ENCODE results near the gene SEMG2.

The SEMG2 gene, protein sequence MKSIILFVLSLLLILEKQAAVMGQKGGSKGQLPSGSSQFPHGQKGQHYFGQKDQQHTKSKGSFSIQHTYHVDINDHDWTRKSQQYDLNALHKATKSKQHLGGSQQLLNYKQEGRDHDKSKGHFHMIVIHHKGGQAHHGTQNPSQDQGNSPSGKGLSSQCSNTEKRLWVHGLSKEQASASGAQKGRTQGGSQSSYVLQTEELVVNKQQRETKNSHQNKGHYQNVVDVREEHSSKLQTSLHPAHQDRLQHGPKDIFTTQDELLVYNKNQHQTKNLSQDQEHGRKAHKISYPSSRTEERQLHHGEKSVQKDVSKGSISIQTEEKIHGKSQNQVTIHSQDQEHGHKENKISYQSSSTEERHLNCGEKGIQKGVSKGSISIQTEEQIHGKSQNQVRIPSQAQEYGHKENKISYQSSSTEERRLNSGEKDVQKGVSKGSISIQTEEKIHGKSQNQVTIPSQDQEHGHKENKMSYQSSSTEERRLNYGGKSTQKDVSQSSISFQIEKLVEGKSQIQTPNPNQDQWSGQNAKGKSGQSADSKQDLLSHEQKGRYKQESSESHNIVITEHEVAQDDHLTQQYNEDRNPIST

DNA sequence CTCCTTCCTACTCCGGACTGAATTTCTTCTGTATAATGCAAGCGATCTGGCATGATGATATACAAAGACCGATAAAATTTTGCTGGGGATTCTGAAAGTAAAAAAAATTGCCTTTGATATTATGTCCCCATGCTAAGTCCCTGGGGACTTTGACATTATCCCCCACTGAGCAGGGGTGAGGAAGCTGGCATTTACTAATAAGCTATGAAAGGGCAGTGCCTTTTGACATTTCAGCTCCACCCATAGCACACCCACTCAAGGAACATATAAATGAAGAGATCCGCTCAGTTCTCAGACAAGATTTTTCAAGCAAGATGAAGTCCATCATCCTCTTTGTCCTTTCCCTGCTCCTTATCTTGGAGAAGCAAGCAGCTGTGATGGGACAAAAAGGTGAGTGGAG, at the start of gene SEMG2:
SEMG2 (plus strand) TSS at position 298 of the 400 bp plus-strand sequence; CDS start at position 315, 17 bp downstream.
- DNase-seq, result no peak

DNA sequence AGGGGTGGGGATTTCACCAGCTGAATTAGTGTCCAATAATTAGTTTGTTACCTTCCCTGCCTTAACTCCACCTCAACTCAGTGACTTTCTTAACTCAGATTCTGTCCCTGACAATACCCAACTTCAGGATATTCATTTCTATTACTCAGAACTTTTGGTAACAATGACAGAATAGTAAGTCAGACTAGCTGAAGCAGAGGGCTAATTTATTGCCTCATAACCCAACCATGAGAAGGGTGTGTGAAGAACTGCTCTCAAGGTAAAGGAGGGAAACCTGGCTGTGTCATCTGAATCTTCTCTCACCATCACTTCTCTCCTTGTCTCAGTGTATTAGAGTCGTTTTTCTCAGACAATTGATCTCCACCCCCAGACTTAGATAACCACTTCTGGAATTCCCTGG, 47.7 kb upstream of the SEMG2 start:
- no peak for DNase-seq

DNA sequence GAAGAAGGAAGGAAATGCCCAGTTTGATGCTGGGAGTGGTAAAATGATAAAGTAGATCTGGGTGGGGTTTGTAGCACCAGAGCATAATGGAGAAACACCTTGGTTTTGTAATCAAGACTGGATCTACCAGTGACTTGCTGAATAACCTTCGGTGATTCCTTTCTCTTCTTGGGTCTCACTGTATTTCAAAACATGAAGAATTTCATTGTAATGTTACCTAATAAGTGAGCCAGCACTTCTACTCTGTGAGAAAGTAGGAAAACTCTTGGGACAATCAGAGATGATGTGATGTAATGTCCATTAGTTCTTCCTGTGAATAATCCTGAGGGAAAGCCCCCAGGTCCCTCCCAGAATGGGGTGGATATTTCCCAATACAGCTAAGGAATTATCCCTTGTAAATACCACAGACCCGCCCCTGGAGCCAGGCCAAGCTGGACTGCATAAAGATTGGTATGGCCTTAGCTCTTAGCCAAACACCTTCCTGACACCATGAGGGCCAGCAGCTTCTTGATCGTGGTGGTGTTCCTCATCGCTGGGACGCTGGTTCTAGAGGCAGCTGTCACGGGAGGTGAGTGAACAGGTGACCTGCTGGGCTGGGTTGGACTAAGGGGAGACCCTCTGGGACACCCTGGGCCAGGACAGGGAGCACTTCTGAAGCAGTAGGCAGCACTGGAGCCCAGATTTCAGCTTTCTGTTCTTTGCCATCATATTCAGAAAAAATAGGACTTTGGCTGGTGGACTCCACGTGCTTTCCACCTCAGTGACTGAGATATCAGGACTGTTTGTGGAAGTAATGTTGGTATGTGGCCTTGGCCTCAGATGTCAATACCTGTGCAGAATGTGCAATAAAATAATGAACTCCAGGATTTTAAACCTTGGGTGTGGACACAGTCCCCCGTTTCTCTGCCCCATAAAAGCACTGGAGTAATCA, 46.5 kb upstream of the SEMG2 start, which contains the start of gene PI3:
PI3 (plus strand) TSS at position 469 of the 931 bp plus-strand sequence; CDS start at position 490, 21 bp downstream.
- no peak for DNase-seq

DNA sequence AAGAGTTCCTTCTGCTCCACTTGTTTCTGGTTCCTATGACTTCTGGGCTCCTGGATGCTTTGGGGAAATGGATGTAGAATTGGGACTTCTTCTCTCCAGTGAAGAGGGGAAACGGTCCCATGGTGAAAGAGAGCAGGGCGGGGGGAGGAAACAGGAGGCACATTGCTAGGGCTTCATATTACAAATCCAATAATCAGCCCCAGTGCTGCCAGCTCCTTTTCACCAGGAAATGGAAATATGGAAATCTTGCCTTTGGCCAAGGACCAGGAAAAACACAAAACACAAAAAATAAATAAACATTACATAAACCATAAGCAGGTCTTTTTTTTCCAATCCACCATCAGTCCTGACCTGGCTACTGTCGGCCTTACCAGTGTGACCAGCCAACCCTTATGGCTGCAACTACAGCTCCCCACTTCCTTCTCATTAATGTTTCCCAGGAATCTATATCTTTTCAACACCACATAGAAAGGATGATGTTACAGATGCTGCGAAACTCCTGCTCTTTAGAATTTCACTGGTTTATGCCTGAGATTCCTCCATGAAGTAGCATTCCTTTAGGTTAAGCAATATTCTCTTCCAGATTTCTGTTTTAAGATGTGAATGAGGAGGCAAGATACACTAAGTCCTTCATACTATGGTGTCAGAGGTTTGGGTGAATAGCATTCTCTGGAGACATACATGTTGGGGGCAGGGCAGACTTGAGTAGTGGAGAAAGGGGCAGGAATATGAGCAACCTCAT, 44.5 kb upstream of the SEMG2 start:
- DNase-seq, result no peak

DNA sequence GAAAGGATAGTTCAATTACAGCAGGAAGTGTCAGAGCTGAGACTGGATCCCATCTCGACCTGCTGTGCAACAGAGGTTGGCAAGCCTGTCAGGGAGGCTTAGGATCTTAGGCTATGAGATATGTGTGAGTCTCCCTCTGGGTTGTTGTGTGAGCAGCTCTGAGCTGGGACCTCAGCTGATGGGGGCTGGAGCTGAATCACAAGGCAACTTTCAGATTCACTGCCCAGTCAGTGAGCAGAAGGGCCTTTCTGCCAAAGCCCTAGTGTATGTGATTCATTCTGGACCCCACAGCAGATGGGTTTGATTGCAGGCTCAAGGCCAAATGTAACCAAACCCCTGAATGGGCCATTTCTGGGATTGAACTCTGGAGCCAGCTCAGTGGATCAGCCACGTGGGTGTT, 42.0 kb upstream of the SEMG2 start:
- DNase-seq, result no peak

DNA sequence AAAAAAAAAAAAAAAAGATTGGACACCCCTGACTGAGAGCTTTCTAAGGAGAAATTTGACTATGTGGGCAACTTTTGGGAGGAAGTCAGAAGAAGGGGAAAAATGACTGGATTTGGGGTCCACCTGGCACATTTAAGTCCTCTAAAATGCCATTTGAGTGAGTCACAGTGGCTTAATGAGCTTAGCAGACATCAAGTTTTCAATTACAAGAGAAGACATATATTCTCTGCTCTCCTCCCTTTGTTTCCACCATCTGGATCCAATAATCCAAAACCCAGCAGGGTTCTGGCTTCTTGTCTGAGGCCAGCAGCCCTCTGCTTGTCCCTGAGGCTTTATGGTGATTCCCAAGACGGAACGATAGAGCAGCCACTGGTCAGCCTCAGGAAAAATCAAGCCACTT, 39.5 kb upstream of the SEMG2 start:
- no peak for DNase-seq

DNA sequence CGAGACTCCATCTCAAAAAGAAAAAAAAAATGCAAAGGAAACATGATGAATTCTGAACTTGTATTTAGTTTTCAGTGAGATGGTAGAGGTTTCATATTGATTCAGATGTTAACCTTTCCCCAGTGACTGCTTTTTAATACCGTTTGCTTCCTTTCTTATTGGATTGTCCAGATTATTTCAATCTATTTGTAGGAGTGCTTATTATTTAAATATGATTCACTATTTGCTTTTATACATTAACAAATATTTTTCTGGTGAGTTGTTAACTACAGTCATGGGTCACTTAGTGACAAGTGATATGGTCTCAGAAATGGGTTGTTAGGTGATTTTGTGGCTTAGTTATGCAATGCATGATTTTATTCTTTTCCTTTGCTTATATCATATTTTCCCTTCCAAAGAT, 38.1 kb upstream of the SEMG2 start:
- DNase-seq, result no peak

DNA sequence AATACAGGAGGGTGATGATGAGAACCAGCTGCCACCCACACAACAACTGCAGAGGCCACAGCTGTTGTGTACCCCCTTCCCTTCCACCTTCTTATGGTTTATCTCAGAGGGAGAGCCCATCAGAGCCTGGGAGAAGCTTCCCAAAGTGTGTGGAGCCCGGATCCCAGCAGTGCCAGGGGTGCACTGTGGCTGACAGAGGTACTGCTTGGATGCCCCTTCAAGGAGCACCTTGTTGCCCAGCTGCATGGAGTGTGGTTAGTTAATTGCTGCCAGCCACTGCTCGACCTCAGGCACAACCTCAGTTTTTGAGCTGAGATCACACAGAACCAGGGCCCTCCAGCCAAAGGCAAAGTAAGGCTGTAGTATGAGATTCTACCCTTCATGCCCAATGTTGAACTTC, 33.5 kb upstream of the SEMG2 start:
- DNase-seq, result no peak

DNA sequence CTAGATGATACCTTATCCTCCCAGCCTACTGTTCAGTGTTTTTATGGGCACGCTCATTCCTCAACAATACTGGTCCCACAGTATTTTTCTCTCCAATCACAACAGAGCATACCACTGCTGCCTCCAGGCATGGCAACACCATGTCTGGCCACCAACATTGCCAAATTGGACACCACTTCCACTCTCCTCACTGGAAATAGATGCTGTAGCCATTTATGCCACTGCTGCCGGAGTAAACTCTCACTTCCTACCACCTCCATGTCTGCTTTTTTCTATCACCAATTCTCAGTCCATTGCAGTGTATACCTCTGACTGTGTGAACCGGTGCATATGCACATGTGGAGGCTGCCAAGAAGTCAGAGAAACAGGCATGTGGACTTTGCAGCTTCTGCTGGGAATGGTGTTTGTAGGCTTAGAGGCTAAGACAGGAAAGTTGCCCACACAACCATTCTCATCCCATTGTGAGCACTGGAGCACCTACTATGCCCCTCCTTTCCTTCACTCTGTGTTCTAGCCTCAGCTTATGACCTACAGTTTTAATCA, 32.0 kb upstream of the SEMG2 start:
- no peak for DNase-seq

DNA sequence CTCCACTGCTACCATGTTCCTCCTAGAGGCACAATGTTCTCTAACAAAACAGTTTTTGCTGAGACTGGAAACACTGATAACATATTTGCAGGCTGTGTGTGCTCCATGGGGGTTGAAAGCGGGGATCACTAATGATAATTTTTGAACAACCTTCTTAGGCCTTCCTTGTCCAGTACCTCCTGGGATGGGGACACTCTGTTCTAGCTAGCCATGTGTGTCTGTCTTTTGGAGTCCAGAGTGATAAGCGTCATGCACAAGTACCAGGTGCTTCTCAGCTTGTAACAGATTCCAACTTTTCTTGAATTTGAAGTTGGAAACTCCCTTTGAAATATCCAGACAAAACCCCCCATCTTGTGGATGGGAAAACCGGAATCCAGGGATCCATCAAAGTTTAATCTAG, 31.3 kb upstream of the SEMG2 start:
- no peak for DNase-seq

DNA sequence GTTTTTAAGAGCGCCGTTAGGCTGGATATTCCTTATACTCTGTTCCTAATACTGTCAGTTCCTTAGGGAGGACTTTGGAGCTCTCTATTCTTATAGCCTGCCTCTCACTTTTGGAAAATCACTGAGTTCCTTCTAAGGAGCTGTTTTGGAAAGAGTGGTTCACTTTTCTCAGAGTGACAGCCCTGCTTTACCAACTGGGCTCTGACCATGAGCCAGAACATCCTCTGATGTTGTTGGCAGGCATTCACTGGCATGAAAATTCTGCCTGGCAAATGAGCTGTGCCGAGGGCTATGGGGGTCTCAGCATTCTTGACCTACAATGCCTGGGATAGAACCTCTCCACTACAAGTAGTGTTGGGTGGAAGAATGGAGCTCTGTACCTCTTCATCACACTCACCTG, 29.2 kb upstream of the SEMG2 start:
- DNase-seq, result no peak

DNA sequence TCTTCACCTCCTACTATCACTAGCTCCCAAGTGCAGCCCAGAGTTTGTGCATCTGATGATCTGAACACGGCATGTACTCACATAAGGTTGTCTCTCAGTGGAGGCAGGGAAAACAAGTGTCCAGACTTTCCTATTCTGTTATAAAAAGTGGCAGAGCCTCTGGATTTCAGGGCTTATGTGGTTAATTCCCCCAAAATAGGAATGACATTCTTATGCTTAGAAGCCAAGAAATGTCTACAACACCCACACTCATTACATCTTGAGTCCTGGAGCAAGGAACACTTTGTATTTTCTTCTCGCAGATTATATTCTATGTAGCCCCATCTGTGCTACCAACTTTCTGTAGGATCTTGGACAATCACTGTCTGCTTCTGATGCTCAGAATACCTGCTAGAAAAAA, 27.8 kb upstream of the SEMG2 start:
- no peak for DNase-seq

DNA sequence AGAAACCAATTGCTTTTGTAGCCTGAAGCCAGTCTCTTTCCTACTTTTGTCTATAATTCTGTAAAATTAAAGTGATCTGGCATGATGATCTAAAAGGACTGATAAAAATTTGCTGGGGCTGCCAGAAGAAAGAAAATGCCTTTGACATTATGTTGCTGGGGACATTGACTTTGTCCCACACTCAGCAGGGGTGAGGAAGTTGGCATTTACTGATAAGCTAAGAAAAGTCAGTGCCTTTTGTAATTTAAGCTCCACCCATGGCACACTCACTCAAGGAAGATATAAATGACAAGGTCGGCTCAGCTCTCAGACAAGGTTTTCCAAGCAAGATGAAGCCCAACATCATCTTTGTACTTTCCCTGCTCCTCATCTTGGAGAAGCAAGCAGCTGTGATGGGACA, 14.4 kb upstream of the SEMG2 start, which contains the start of gene SEMG1:
SEMG1 (plus strand) TSS at position 309 of the 400 bp plus-strand sequence; CDS start at position 330, 21 bp downstream.
- DNase-seq, result no peak

DNA sequence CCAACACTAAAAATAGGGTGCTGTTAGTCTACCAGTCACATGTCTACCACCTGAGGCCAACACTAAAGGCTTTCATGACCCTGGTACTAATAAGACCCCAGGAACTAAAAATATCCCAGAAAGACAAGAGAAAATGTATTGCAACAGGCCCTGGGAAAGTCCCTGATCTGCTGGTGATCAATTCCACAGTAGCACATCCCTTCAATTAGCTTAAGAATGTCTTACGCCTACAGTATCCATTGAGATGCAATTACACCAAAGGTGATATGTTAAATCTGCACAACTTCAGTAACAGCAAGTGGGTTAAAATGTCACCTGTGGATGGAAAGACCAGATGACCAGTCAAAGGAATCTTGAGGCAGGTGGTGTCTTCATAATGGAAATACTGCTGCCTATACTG, 11.2 kb upstream of the SEMG2 start:
- DNase-seq, result no peak

DNA sequence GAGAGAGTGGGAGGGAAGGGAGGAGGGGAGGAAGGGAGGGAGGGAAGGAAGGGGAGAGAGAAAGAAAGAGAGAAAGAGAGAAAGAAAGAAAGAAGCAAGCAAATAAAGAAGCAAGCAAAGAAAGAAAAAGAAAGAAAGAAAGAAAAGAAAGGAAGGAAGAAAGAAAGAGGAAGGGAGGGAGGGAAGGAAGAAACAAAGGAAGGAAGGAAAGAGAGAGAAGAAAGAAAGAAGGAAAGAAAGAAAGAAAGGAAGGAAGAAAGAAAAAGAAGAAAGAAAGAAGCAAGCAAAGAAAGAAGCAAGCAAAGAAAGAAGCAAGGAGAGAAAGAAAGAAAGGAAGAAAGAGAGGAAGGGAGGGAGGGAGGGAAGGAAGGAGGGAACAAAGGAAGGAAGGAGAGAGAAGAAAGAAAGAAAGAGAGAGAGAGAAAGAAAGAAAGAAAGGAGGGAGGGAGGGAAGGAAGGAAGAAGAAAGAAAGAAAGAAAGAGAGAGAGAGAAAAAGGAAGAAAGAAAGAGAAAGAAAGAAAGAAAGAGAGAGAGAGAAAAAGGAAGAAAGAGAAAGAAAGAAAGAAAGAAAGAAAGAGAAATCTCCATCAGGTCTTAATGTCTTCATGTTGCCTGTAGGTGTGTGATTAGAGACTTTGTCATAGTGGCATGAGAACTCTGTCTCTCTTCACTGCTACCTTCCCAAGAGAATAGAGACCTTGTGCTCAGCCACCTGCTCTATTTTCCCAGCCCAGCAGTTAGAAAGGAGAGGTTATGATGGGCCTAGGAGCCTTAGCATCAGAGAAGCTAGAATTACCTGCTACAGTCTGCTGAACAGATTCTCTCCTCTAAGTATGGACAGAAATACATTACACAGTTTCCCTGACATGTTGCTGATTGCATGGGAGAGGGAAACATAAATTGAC, 9.4 kb upstream of the SEMG2 start:
- no peak for DNase-seq

DNA sequence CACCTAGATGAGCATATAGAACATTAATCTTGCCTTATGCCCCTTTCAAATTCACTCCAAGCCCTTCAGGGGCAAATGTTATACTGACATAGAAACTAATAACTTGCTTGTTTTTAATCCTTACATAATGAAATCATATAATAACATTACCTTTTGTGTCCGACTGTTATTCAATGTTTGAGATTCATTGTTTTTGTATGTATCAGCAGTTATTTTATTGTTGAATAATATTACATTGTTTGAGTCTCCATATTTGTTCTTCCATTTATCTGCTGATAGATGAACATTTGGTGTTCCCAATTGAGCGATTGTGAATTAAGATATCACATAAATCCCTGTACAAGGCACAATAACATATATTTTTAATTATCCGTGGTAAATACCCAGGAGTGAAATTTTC, 8.3 kb upstream of the SEMG2 start:
- DNase-seq, result no peak

DNA sequence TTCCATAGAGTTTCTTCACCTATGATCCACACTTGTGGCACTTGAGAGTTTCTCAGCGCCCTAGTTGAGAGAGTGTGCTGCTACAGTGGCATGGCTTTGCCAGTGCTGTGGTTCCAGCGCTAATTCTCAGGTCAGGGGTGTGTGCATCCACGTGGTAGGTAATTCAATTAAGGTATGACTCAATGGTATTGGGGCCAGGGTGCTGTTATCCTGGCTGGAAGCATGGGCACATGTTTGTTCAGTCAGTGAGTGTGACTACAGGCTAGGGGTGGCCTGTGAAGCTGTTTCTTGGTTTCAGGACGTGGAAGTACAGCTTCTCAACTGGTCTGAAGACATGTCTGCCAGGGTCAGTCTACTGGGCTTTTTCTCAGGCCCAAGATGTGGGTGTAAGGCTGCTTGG, 3.0 kb upstream of the SEMG2 start:
- DNase-seq, result no peak

DNA sequence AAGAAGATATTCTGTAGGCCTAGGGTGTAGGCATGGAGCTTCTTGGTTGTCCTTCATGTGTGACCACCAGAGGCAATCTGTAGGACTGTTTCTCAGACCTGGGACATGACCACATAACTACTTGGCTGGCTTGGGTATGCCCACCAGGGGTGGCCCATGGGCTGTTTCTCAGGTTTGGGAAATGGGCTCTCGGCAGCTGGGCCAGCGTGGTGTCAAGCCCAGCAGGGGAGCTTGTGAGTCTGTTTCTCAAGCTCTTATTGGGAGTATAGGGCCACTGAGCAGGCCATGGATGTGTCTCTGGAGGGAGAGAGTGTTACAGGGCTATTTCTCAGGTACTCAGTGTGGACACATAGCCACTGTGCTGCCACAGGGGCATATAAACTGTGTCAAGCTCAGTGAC, 2.5 kb upstream of the SEMG2 start:
- no peak for DNase-seq

DNA sequence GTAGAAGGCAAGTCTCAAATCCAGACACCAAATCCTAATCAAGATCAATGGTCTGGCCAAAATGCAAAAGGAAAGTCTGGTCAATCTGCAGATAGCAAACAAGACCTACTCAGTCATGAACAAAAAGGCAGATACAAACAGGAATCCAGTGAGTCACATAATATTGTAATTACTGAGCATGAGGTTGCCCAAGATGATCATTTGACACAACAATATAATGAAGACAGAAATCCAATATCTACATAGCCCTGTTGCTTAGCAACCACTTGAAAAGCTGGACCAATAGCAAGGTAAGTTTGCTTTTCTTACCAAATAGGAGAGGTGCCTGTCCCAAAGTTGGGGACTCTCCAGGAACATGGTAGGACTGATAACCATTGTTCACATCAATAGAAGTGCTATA, 2.0 kb downstream of the SEMG2 start:
- no peak for DNase-seq

DNA sequence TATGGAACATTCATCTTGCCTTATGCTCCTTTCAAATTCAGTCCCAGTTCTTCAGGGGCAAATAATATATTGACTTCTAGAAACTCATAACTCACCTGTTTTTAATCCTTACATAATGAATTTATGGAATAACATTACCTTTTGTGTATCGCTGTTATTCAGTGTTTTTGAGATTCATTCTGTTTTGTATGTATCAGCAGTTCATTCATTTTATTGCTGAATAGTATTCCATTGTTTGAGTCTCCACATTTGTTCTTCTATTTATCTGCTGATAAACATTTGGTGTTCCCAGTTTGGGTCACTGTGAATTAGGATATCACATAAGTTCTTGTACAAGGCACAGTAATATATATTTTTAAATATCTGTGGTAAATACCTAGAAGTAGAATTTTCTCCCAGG, 5.1 kb downstream of the SEMG2 start:
- no peak for DNase-seq
